HEK293 (cell line): ENCODE results near the gene KATNB1.

Experiments used
- KLF1 ChIP-seq: fragments of 450-650 bp; formaldehyde crosslinking; IDR thresholded peaks from 2 replicates; pipeline ENCODE4 v1.5.1; 2016; ENCODE audit warnings: missing biosample characterization, missing genetic modification characterization
- ZNF155 ChIP-seq: fragments of 450-650 bp; formaldehyde crosslinking; IDR thresholded peaks from 2 replicates; pipeline ENCODE4 v1.5.1; 2016; ENCODE audit warnings: missing biosample characterization, missing genetic modification characterization
- ZNF423 ChIP-seq: fragments of 450-650 bp; formaldehyde crosslinking; IDR thresholded peaks from 2 replicates; pipeline ENCODE4 v1.5.1; 2016; ENCODE audit warnings: missing biosample characterization, missing genetic modification characterization
- TF ChIP-seq, protein P1 (sequence below): fragments of 450-650 bp; formaldehyde crosslinking; IDR thresholded peaks from 2 replicates; pipeline ENCODE4 v1.5.1; 2016; ENCODE audit warnings: missing biosample characterization, missing genetic modification characterization
- TF ChIP-seq, protein P2 (sequence below): fragments of 450-650 bp; formaldehyde crosslinking; IDR thresholded peaks from 2 replicates; pipeline ENCODE4 v1.5.1; 2016; ENCODE audit warnings: missing biosample characterization, missing genetic modification characterization

DNA sequence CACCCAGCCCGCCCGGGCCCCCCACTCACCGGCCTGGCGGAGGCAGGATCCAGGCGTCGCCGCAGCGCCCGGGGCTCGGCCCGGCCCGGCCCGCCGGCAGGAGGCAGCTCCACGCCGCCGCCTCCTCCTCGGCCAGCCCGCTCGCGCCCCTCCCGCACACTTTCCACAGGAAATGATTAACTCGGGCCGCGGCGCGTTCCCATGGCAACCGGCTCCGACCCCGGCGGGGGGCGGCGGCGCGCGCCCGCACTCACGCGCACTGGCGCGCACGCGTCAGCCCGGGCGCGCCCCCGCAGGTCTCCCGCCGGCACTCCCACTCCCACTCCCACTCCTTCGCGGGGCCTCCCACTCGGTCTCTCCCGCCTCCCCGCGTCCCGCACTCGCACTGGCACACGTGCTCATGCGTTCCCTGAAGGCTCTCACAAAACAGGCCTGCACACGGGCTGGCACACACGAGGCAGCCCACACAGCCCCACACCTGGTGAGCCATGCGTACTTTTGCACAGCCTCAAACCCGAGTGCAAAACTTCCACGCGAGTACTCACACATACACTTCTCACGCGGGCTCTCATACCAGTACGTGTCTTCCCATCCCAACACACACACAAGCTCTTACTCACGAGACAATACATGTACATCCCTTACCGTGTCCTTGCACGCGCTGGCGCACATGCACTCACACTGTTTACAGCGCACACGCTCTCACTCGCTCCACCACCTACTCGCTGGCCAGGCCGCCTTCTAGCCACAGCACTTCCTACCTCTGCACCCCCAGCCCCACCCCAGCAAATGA, 67.0 kb downstream of the KATNB1 start, which contains the start of gene KIFC3:
- TF ChIP-seq KLF1 (tag by site-specific recombination) = no peak
- TF ChIP-seq, protein P1, sequence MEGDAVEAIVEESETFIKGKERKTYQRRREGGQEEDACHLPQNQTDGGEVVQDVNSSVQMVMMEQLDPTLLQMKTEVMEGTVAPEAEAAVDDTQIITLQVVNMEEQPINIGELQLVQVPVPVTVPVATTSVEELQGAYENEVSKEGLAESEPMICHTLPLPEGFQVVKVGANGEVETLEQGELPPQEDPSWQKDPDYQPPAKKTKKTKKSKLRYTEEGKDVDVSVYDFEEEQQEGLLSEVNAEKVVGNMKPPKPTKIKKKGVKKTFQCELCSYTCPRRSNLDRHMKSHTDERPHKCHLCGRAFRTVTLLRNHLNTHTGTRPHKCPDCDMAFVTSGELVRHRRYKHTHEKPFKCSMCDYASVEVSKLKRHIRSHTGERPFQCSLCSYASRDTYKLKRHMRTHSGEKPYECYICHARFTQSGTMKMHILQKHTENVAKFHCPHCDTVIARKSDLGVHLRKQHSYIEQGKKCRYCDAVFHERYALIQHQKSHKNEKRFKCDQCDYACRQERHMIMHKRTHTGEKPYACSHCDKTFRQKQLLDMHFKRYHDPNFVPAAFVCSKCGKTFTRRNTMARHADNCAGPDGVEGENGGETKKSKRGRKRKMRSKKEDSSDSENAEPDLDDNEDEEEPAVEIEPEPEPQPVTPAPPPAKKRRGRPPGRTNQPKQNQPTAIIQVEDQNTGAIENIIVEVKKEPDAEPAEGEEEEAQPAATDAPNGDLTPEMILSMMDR (tag by site-specific recombination) = no peak
- no peak for TF ChIP-seq ZNF155 (tag by site-specific recombination)
- no peak for TF ChIP-seq ZNF423 (tag by site-specific recombination)
- TF ChIP-seq, protein P2, sequence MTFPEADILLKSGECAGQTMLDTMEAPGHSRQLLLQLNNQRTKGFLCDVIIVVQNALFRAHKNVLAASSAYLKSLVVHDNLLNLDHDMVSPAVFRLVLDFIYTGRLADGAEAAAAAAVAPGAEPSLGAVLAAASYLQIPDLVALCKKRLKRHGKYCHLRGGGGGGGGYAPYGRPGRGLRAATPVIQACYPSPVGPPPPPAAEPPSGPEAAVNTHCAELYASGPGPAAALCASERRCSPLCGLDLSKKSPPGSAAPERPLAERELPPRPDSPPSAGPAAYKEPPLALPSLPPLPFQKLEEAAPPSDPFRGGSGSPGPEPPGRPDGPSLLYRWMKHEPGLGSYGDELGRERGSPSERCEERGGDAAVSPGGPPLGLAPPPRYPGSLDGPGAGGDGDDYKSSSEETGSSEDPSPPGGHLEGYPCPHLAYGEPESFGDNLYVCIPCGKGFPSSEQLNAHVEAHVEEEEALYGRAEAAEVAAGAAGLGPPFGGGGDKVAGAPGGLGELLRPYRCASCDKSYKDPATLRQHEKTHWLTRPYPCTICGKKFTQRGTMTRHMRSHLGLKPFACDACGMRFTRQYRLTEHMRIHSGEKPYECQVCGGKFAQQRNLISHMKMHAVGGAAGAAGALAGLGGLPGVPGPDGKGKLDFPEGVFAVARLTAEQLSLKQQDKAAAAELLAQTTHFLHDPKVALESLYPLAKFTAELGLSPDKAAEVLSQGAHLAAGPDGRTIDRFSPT = no peak
